Lower lobe of right lung (tissue), 2 donors: ENCODE measurements around the gene ADGRE3. TPM values are rescaled to one million over a fixed set of nuclear protein-coding genes. Genes with fewer than 3 reads are reported as not detected.
"Not testable (repeated sequence)": the region's sequence is repeated elsewhere in the genome, so short reads cannot be mapped to it uniquely, and the experiment has no call there.

Source experiments
- ATAC-seq, 2 donors: fragments of 200-7000 bp; cut with Tn5 transposase; one replicate each; pipeline ENCODE4 v1.9.1; 2020 to 2022; ENCODE audit warnings: mild to moderate bottlenecking in 2 of 2, moderate library complexity in 2 of 2
- DNase-seq: peaks from one replicate; pipeline ENCODE4 v3.0.0-alpha.2; 2020
- H3K27ac ChIP-seq: fragments of 200-600 bp; one replicate; pipeline ENCODE4 v1.8.0; 2022
- H3K27me3 ChIP-seq: fragments of 200-600 bp; one replicate; pipeline ENCODE4 v1.8.0; 2022; ENCODE audit warnings: low read depth
- H3K36me3 ChIP-seq: fragments of 200-600 bp; one replicate; pipeline ENCODE4 v1.8.0; 2022; ENCODE audit warnings: mild to moderate bottlenecking
- H3K4me1 ChIP-seq: fragments of 200-600 bp; one replicate; pipeline ENCODE4 v1.8.0; 2022
- H3K4me3 ChIP-seq: fragments of 200-600 bp; one replicate; pipeline ENCODE4 v1.8.0; 2022; ENCODE audit warnings: mild to moderate bottlenecking
- H3K9me3 ChIP-seq: fragments of 200-600 bp; one replicate; pipeline ENCODE4 v1.8.0; 2022
- CTCF ChIP-seq: fragments of 200-600 bp; IDR thresholded peaks from one replicate; pipeline ENCODE4 v1.8.0; 2022; ENCODE audit warnings: antibody characterized with exemption, mild to moderate bottlenecking
- intact Hi-C: fragments of 100-400 bp; cut with DNase I; formaldehyde crosslinking; loops from one replicate; pipeline ENCODE4 v1.11.0; 2022
- total RNA-seq: library from RNA; stranded (reverse); fragmentation: NEBNext Ultra II Directional; extraction: Animal tissue kit (Norgen Biotek cat#: 25700); gene quantifications from one replicate; pipeline ENCODE4 v1.2.1, GENCODE V29; 2021
- donor health status: DM: no; HTN: yes; CAD: no; lungs with severe emphysema.

Gene ADGRE3
- total RNA-seq, 1 donor from 2014 or later, result 25.5 TPM

GRCh38 chr19:14632286-14632685 is 42.4 kb downstream of the ADGRE3 start:
- intact Hi-C loops, result no loop called here
- Histone ChIP-seq H3K36me3 (no peaks in the 10 kb centered on the region), H3K9me3 (peaks cover 4% of the 10 kb centered on the region), H3K4me1 (no peaks in the 10 kb centered on the region), H3K27me3 (no peaks in the 10 kb centered on the region), H3K4me3 (no peak overlapping the region), H3K27ac (no peak overlapping the region)
- ATAC-seq, result no peak
- no peak for TF ChIP-seq CTCF
- no peak for DNase-seq

DNA sequence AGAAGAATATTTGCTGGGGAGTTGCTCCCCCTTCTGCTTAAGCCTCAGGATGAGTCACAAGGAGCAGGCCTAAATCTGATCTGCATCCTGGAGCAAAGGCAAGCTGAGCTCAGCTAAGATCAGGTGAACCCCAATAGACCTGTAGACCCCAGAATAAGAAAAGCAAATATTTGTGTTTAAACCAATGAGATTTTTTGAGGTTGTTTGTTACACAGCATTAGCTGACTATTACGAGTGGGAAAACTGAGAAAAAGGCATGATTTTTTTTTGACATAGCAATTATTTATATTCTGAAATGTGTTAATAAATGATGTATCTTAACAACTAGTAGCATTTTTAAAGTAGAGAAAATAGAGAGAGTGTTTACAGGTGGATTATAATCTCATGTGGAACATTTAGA is 45.1 kb downstream of the ADGRE3 start:
- Histone ChIP-seq H3K27me3 (no peaks in the 10 kb centered on the region), H3K27ac (no peak overlapping the region), H3K4me3 (no peak overlapping the region), H3K9me3 (peaks cover 4% of the 10 kb centered on the region), H3K4me1 (no peaks in the 10 kb centered on the region), H3K36me3 (no peaks in the 10 kb centered on the region)
- TF ChIP-seq CTCF, result no peak
- intact Hi-C loops, result no loop called here
- no peak for DNase-seq
- no peak for ATAC-seq

DNA sequence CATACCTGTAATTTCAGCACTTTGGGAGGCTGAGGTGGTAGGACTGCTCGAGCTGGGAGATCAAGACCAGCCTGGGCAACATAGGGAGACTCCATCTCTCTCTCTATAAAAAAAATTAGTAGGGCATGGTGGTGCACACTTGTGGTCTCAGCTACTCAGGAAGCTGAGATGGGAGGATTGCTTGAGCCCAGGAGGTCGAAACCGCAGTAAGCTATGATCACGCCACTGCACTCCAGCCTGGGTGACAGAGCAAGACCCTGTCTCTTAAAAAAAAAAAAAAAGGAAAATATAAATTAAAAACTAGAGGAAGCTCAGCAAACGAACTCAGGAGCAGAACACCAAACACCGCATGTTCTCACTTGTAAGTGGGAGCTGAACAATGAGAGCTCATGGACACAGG is 50.2 kb downstream of the ADGRE3 start:
- H3K27ac ChIP-seq, H3K36me3 ChIP-seq, H3K4me3 ChIP-seq, ATAC-seq, H3K4me1 ChIP-seq, intact Hi-C loops, H3K9me3 ChIP-seq, H3K27me3 ChIP-seq, DNase-seq: not testable (repeated sequence)

GRCh38 chr19:14619404-14619803 is 55.2 kb downstream of the ADGRE3 start:
- TF ChIP-seq CTCF, result no peak
- Histone ChIP-seq H3K4me3 (no peak overlapping the region), H3K27me3 (no peaks in the 10 kb centered on the region), H3K27ac (no peak overlapping the region), H3K4me1 (no peaks in the 10 kb centered on the region), H3K36me3 (no peaks in the 10 kb centered on the region), H3K9me3 (peaks cover 14% of the 10 kb centered on the region)
- intact Hi-C loops, result no loop called here
- no peak for ATAC-seq
- DNase-seq, result no peak

GRCh38 chr19:14616407-14616806 is 58.2 kb downstream of the ADGRE3 start:
- Histone ChIP-seq H3K27ac (no peak overlapping the region), H3K9me3 (peaks cover 14% of the 10 kb centered on the region), H3K27me3 (no peaks in the 10 kb centered on the region), H3K36me3 (no peaks in the 10 kb centered on the region), H3K4me1 (no peaks in the 10 kb centered on the region), H3K4me3 (no peak overlapping the region)
- DNase-seq, result no peak
- intact Hi-C loops, result no loop called here
- peak; percentile 65 to 70 for ATAC-seq
- no peak for TF ChIP-seq CTCF

GRCh38 chr19:14615623-14616022 is 59.0 kb downstream of the ADGRE3 start:
- DNase-seq, result no peak
- H3K36me3 ChIP-seq, result no peaks in the 10 kb centered on the region
- intact Hi-C loops, result no loop called here

More at GRCh38 chr19:14615623-14616022, 59.0 kb downstream of the ADGRE3 start:
- Histone ChIP-seq H3K4me3 (no peak overlapping the region), H3K4me1 (no peaks in the 10 kb centered on the region), H3K27me3 (no peaks in the 10 kb centered on the region), H3K9me3 (peaks cover 14% of the 10 kb centered on the region), H3K27ac (no peak overlapping the region)
- TF ChIP-seq CTCF, result no peak
- ATAC-seq, result no peak
